ENCODE results near the gene C10orf105.
A peak's percentile ranks its signal among the peaks of the same experiment; 100 is the strongest.

Gene C10orf105

GRCh38 chr10:71727738-71728737 is 8.5 kb upstream of the C10orf105 start:
- Histone ChIP-seq H3K4me1 (ENCODE audit: insufficient read depth, low read length) (peaks cover 27% of the 10 kb centered on the region), H3K36me3 (ENCODE audit: insufficient read depth, low read length) (no peaks in the 10 kb centered on the region), H3K27me3 (ENCODE audit: control insufficient read depth in 1 of 2, insufficient read depth in 2 of 2, low read length in 2 of 2) (no peaks in the 10 kb centered on the region)

GRCh38 chr10:71727105-71727737 is 7.6 kb upstream of the C10orf105 start:
- Histone ChIP-seq H3K4me1 (ENCODE audit: insufficient read depth, low read length) (peaks cover 27% of the 10 kb centered on the region), H3K9me3 (ENCODE audit: low read length) (no peaks in the 10 kb centered on the region), H3K4me3 (ENCODE audit: low read depth in 1 of 2, low read length in 2 of 2) (peak overlapping the region in 1 of 2 donors; percentile 2), H3K27ac (ENCODE audit: low read depth, low read length) (peak overlapping the region; percentile 57), H3K36me3 (ENCODE audit: insufficient read depth, low read length) (no peaks in the 10 kb centered on the region), H3K9ac (ENCODE audit: low read length) (peak overlapping the region; percentile 18), H3K27me3 (ENCODE audit: control insufficient read depth in 1 of 2, insufficient read depth in 2 of 2, low read length in 2 of 2) (no peaks in the 10 kb centered on the region)

More at GRCh38 chr10:71727738-71728737, 8.5 kb upstream of the C10orf105 start:
- peak overlapping the region; percentile 57 for H3K27ac ChIP-seq (ENCODE audit: low read depth, low read length)
- no peaks in the 10 kb centered on the region for H3K9me3 ChIP-seq (ENCODE audit: low read length)
- H3K9ac ChIP-seq (ENCODE audit: low read length): peak overlapping the region; percentile 18
- H3K4me3 ChIP-seq (ENCODE audit: low read depth in 1 of 2, low read length in 2 of 2): peak overlapping the region in 1 of 2 donors; percentile 8

- Histone ChIP-seq H3K27me3 (ENCODE audit: control insufficient read depth in 1 of 2, insufficient read depth in 2 of 2, low read length in 2 of 2) (no peaks in the 10 kb centered on the region), H3K27ac (ENCODE audit: low read depth, low read length) (peak overlapping the region; percentile 57), H3K4me1 (ENCODE audit: insufficient read depth, low read length) (peaks cover 27% of the 10 kb centered on the region), H3K9ac (ENCODE audit: low read length) (no peak overlapping the region), H3K36me3 (ENCODE audit: insufficient read depth, low read length) (no peaks in the 10 kb centered on the region), H3K4me3 (ENCODE audit: low read depth in 1 of 2, low read length in 2 of 2) (no peak overlapping the region), H3K9me3 (ENCODE audit: low read length) (no peaks in the 10 kb centered on the region)
Measured at GRCh38 chr10:71726580-71727104, 7.1 kb upstream of the C10orf105 start.

GRCh38 chr10:71725998-71726579 is 6.5 kb upstream of the C10orf105 start:
- Histone ChIP-seq H3K9me3 (ENCODE audit: low read length) (no peaks in the 10 kb centered on the region), H3K4me1 (ENCODE audit: insufficient read depth, low read length) (peaks cover 27% of the 10 kb centered on the region), H3K36me3 (ENCODE audit: insufficient read depth, low read length) (no peaks in the 10 kb centered on the region), H3K4me3 (ENCODE audit: low read depth in 1 of 2, low read length in 2 of 2) (no peak overlapping the region), H3K27ac (ENCODE audit: low read depth, low read length) (no peak overlapping the region), H3K27me3 (ENCODE audit: control insufficient read depth in 1 of 2, insufficient read depth in 2 of 2, low read length in 2 of 2) (no peaks in the 10 kb centered on the region), H3K9ac (ENCODE audit: low read length) (no peak overlapping the region)

- H3K27ac ChIP-seq (ENCODE audit: low read depth, low read length): no peak overlapping the region
- peaks cover 27% of the 10 kb centered on the region for H3K4me1 ChIP-seq (ENCODE audit: insufficient read depth, low read length)
- no peak overlapping the region for H3K9ac ChIP-seq (ENCODE audit: low read length)
Measured at GRCh38 chr10:71725249-71725648, 5.7 kb upstream of the C10orf105 start.

GRCh38 chr10:71724539-71724938 is 5.0 kb upstream of the C10orf105 start:
- Histone ChIP-seq H3K9me3 (ENCODE audit: low read length) (no peaks in the 10 kb centered on the region), H3K27ac (ENCODE audit: low read depth, low read length) (no peak overlapping the region), H3K9ac (ENCODE audit: low read length) (no peak overlapping the region), H3K36me3 (ENCODE audit: insufficient read depth, low read length) (no peaks in the 10 kb centered on the region), H3K4me3 (ENCODE audit: low read depth in 1 of 2, low read length in 2 of 2) (no peak overlapping the region), H3K4me1 (ENCODE audit: insufficient read depth, low read length) (peaks cover 27% of the 10 kb centered on the region), H3K27me3 (ENCODE audit: control insufficient read depth in 1 of 2, insufficient read depth in 2 of 2, low read length in 2 of 2) (no peaks in the 10 kb centered on the region)

More at GRCh38 chr10:71725249-71725648, 5.7 kb upstream of the C10orf105 start:
- H3K36me3 ChIP-seq (ENCODE audit: insufficient read depth, low read length): no peaks in the 10 kb centered on the region
- H3K4me3 ChIP-seq (ENCODE audit: low read depth in 1 of 2, low read length in 2 of 2): no peak overlapping the region
- H3K27me3 ChIP-seq (ENCODE audit: control insufficient read depth in 1 of 2, insufficient read depth in 2 of 2, low read length in 2 of 2): no peaks in the 10 kb centered on the region
- no peaks in the 10 kb centered on the region for H3K9me3 ChIP-seq (ENCODE audit: low read length)

- Histone ChIP-seq H3K27me3 (ENCODE audit: control insufficient read depth in 1 of 2, insufficient read depth in 2 of 2, low read length in 2 of 2) (no peaks in the 10 kb centered on the region), H3K4me1 (ENCODE audit: insufficient read depth, low read length) (peaks cover 14% of the 10 kb centered on the region), H3K36me3 (ENCODE audit: insufficient read depth, low read length) (no peaks in the 10 kb centered on the region), H3K9me3 (ENCODE audit: low read length) (no peaks in the 10 kb centered on the region), H3K4me3 (ENCODE audit: low read depth in 1 of 2, low read length in 2 of 2) (no peak overlapping the region), H3K27ac (ENCODE audit: low read depth, low read length) (no peak overlapping the region), H3K9ac (ENCODE audit: low read length) (no peak overlapping the region)
Measured at GRCh38 chr10:71723311-71723710, 3.7 kb upstream of the C10orf105 start.

GRCh38 chr10:71722849-71723248 is 3.3 kb upstream of the C10orf105 start:
- Histone ChIP-seq H3K4me1 (ENCODE audit: insufficient read depth, low read length) (peaks cover 10% of the 10 kb centered on the region), H3K9ac (ENCODE audit: low read length) (no peak overlapping the region), H3K27me3 (ENCODE audit: control insufficient read depth in 1 of 2, insufficient read depth in 2 of 2, low read length in 2 of 2) (no peaks in the 10 kb centered on the region), H3K9me3 (ENCODE audit: low read length) (no peaks in the 10 kb centered on the region), H3K4me3 (ENCODE audit: low read depth in 1 of 2, low read length in 2 of 2) (no peak overlapping the region), H3K36me3 (ENCODE audit: insufficient read depth, low read length) (no peaks in the 10 kb centered on the region), H3K27ac (ENCODE audit: low read depth, low read length) (no peak overlapping the region)

- Histone ChIP-seq H3K4me3 (ENCODE audit: low read depth in 1 of 2, low read length in 2 of 2) (no peak overlapping the region), H3K4me1 (ENCODE audit: insufficient read depth, low read length) (no peaks in the 10 kb centered on the region), H3K27me3 (ENCODE audit: control insufficient read depth in 1 of 2, insufficient read depth in 2 of 2, low read length in 2 of 2) (no peaks in the 10 kb centered on the region), H3K36me3 (ENCODE audit: insufficient read depth, low read length) (no peaks in the 10 kb centered on the region), H3K27ac (ENCODE audit: low read depth, low read length) (no peak overlapping the region), H3K9ac (ENCODE audit: low read length) (no peak overlapping the region), H3K9me3 (ENCODE audit: low read length) (no peaks in the 10 kb centered on the region)
Measured at GRCh38 chr10:71721313-71721712, 1.7 kb upstream of the C10orf105 start.

- no peak overlapping the region for H3K4me3 ChIP-seq (ENCODE audit: low read depth in 1 of 2, low read length in 2 of 2)
- no peaks in the 10 kb centered on the region for H3K9me3 ChIP-seq (ENCODE audit: low read length)
- H3K27ac ChIP-seq (ENCODE audit: low read depth, low read length): no peak overlapping the region
- H3K9ac ChIP-seq (ENCODE audit: low read length): no peak overlapping the region
- no peaks in the 10 kb centered on the region for H3K27me3 ChIP-seq (ENCODE audit: control insufficient read depth in 1 of 2, insufficient read depth in 2 of 2, low read length in 2 of 2)
- H3K36me3 ChIP-seq (ENCODE audit: insufficient read depth, low read length): no peaks in the 10 kb centered on the region
- peaks cover 7% of the 10 kb centered on the region for H3K4me1 ChIP-seq (ENCODE audit: insufficient read depth, low read length)
Measured at GRCh38 chr10:71720288-71720687, 710 bp upstream of the C10orf105 start.

- Histone ChIP-seq H3K27ac (ENCODE audit: low read depth, low read length) (no peak overlapping the region), H3K9ac (ENCODE audit: low read length) (no peak overlapping the region), H3K27me3 (ENCODE audit: control insufficient read depth in 1 of 2, insufficient read depth in 2 of 2, low read length in 2 of 2) (no peaks in the 10 kb centered on the region)
Measured at GRCh38 chr10:71719042-71719441, 536 bp downstream of the C10orf105 start.

More at GRCh38 chr10:71719042-71719441, 536 bp downstream of the C10orf105 start:
- Histone ChIP-seq H3K9me3 (ENCODE audit: low read length) (no peaks in the 10 kb centered on the region), H3K36me3 (ENCODE audit: insufficient read depth, low read length) (no peaks in the 10 kb centered on the region), H3K4me3 (ENCODE audit: low read depth in 1 of 2, low read length in 2 of 2) (no peak overlapping the region), H3K4me1 (ENCODE audit: insufficient read depth, low read length) (peaks cover 20% of the 10 kb centered on the region)

Measured in muscle layer of colon (tissue), 2 donors.